ENCODE measurements around the gene PLXNA4.

- TF ChIP-seq CTCF (IDR thresholded peaks at IDR 0.05) (no peak), POLR2A (IDR thresholded peaks at IDR 0.05) (no peak)
Observed at GRCh38 chr7:132495936-132496335, 80.3 kb downstream of the PLXNA4 start.
